ENCODE results near the gene SHROOM2.

DNA sequence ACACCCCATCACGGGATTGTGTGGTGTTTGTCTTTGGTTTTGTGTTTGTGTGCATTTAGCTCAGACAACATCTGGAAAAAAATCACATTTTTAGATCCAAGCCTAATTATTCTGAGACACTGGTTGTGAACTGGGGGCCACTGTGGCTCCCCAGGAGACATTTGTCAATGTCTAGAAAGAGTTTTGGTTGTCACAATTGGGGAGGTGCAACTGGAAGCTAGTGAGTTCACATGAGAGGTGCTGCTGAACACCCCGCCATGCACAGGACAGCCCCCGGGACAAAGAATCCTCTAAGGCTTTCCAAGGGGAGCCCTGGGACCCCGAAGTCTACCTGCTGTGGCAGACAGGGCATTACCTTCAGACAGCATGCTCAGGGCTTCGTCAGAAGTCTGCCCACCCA lies 47.1 kb upstream of the SHROOM2 start:
- no peak for TF ChIP-seq ZNF565 (CRISPR knock-in tag; conservative IDR thresholded peaks at IDR 0.05; ENCODE audit: low read depth)
- TF ChIP-seq, protein P1, sequence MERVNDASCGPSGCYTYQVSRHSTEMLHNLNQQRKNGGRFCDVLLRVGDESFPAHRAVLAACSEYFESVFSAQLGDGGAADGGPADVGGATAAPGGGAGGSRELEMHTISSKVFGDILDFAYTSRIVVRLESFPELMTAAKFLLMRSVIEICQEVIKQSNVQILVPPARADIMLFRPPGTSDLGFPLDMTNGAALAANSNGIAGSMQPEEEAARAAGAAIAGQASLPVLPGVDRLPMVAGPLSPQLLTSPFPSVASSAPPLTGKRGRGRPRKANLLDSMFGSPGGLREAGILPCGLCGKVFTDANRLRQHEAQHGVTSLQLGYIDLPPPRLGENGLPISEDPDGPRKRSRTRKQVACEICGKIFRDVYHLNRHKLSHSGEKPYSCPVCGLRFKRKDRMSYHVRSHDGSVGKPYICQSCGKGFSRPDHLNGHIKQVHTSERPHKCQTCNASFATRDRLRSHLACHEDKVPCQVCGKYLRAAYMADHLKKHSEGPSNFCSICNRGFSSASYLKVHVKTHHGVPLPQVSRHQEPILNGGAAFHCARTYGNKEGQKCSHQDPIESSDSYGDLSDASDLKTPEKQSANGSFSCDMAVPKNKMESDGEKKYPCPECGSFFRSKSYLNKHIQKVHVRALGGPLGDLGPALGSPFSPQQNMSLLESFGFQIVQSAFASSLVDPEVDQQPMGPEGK (CRISPR knock-in tag; IDR thresholded peaks at IDR 0.05; ENCODE audit: borderline replicate concordance): no peak
- no peak for TF ChIP-seq ESRRG (CRISPR knock-in tag; IDR thresholded peaks at IDR 0.05)
- no peak for TF ChIP-seq ZC3H10 (CRISPR knock-in tag; IDR thresholded peaks at IDR 0.05)
- no peak for TF ChIP-seq OSR1 (CRISPR knock-in tag; IDR thresholded peaks at IDR 0.05)
- TF ChIP-seq ZFP30 (CRISPR knock-in tag; IDR thresholded peaks at IDR 0.05): no peak
- TF ChIP-seq RARB (CRISPR knock-in tag; IDR thresholded peaks at IDR 0.05): no peak
- TF ChIP-seq ZFP3 (CRISPR knock-in tag; IDR thresholded peaks at IDR 0.05): no peak

Measured in SK-N-SH treated with all-trans-retinoic acid at 6 μM for 48 hours (cell line).